ENCODE measurements around the gene AMOTL2. TPM values are rescaled to one million over a fixed set of nuclear protein-coding genes. Genes with fewer than 3 reads are reported as not detected.

The AMOTL2 gene
- total RNA-seq, 2 experiments from 2014 or later: 0.31 TPM; not detected in 1

DNA sequence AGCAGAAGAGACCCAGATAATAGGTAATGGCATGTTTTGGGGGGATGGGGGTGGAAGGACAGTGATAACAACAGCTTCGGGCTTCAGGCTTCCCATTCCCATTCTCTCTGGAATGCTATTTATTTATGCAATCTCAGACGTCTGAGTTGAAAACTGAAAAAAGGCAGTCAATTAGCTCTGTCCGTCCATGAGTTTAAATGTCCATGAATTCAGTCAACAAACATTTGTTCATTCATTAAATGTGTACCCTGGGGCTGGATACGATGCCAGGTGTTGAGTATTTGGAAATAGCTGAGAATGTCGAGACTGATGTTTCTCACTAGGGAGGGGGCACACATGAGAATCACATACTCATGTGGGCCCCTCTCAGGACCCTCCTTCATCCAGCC lies 42.4 kb downstream of the AMOTL2 start:
- H3K9me3 Mint-ChIP-seq: no peaks in the 10 kb centered on the region
- no peak overlapping the region for H3K27ac Mint-ChIP-seq
- no peaks in the 10 kb centered on the region for H3K27me3 Mint-ChIP-seq (ENCODE audit: low read depth)
- CTCF ChIA-PET: no interaction called here
- intact Hi-C loops (cut with micrococcal nuclease): no loop called here
- H3K4me1 Mint-ChIP-seq (ENCODE audit: low read depth): no peaks in the 10 kb centered on the region
- no peak overlapping the region for H3K4me3 Mint-ChIP-seq
- DNase-seq: no peak
- H3K36me3 Mint-ChIP-seq (ENCODE audit: low read depth): no peaks in the 10 kb centered on the region

DNA sequence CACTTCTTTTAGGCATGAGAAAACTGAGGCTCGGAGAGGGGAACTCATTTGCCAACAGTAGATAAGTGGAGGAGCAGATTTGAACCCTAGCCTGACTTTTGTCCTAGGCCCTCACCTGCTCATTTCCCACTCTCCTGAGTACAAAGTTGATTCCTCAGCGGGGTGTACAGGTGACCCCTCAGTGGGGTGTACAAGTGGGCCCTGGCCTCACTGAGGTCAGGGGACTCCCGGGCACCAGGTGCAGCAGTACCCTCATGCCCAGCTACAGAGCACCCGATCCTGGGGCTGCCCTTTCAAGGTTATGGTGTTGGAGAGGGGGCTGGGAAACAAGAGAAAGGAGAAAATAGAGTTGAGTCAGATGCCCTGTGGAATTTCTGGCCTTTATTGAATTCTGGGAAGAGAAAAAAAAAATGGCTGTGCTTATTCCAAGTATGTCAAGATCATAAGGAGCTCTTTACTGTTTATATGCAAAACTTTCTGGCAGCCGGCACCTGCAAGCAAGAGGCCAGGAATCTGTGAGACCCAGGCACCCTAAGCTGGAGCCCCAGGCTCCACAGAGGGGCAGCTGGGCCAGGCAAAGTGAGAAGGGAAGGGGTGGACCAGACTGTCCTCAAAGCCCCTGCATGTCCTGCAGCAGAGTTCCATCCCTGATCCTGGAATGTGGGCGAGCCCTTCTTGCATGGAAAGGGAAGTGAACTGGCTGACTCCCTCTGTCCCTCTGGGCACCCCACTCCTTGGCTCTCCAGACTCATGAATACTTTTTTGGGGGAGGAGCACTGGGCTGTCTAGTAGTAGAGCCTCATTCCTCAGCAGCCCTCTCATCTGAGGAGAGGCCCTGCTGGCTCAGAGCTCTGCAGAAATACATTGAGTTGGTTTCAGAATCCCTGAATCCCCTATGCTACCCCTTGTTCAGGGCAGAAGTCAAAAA lies 43.1 kb downstream of the AMOTL2 start:
- Mint-ChIP-seq H3K27me3 (ENCODE audit: low read depth) (no peaks in the 10 kb centered on the region), H3K4me1 (ENCODE audit: low read depth) (no peaks in the 10 kb centered on the region), H3K4me3 (no peak overlapping the region), H3K36me3 (ENCODE audit: low read depth) (no peaks in the 10 kb centered on the region), H3K27ac (no peak overlapping the region), H3K9me3 (no peaks in the 10 kb centered on the region)
- intact Hi-C loops (cut with micrococcal nuclease): no loop called here
- CTCF ChIA-PET: no interaction called here
- no peak for DNase-seq

DNA sequence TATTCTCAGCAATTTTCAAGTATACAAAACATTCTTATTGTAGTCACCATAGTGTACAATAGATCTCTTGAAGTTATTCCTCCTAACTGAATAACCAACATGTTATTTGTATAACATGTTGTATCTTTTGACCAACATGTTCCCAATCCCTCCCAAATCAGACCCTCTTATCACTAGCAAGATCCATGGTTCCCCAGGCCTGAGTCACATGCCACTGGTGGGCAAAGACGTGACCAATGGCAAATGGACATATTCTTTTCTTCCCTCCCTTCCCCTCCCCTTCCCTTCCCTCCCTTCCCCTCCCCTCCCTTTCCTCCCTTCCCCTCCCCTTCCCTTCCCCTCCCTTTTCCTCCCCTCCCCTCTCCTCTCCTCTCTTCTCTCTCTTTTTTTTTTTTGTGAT lies 45.4 kb downstream of the AMOTL2 start:
- no peak overlapping the region for H3K27ac Mint-ChIP-seq
- no peaks in the 10 kb centered on the region for H3K36me3 Mint-ChIP-seq (ENCODE audit: low read depth)
- CTCF ChIA-PET: no interaction called here
- no peak overlapping the region for H3K4me3 Mint-ChIP-seq
- intact Hi-C loops (cut with micrococcal nuclease): no loop called here
- no peaks in the 10 kb centered on the region for H3K9me3 Mint-ChIP-seq
- H3K27me3 Mint-ChIP-seq (ENCODE audit: low read depth): peaks cover 2% of the 10 kb centered on the region
- no peaks in the 10 kb centered on the region for H3K4me1 Mint-ChIP-seq (ENCODE audit: low read depth)
- DNase-seq: no peak

DNA sequence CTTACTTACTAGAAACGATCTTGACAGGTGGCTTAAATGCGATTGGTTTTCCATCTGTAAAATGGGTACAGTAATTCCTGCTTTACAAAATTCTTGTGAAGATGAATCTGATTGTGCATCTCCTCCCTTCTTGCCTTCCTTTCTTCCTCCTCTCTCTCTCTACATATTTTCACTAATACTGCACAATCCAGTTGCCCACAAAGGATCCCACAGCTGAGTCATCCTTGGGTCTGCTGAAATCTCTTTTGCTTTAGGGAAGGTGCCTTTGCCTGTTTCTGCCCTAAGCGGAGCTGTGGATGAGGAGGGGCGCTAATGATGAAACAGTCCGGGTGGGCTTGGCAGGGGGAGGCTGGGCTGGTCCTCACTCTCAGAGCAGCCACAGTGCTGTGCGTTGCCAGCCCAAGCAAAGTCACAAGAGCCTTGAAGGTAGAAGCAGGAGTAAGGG lies 46.1 kb downstream of the AMOTL2 start:
- H3K4me3 Mint-ChIP-seq: no peak overlapping the region
- no peaks in the 10 kb centered on the region for H3K4me1 Mint-ChIP-seq (ENCODE audit: low read depth)
- no peak for DNase-seq
- H3K9me3 Mint-ChIP-seq: no peaks in the 10 kb centered on the region
- CTCF ChIA-PET: no interaction called here
- peaks cover 2% of the 10 kb centered on the region for H3K27me3 Mint-ChIP-seq (ENCODE audit: low read depth)
- no peaks in the 10 kb centered on the region for H3K36me3 Mint-ChIP-seq (ENCODE audit: low read depth)
- H3K27ac Mint-ChIP-seq: no peak overlapping the region
- intact Hi-C loops (cut with micrococcal nuclease): no loop called here

DNA sequence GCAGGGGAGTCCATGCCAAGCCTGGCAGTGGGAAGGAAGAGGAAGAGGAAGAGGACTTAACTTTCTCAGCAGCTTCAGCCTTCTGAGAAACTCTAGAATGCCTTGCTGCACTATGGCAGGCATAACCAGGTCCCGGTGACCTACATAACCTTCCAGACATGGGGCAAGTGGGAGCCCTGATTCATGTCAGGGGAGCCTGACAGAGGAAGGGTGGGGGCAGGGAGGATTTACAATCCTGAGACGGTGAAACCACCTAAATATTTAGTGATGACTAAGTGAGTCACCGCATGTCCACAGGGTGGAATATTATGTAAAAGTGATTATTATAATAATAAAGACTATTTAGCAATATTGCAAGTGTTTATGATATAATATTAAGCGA lies 46.7 kb downstream of the AMOTL2 start:
- Mint-ChIP-seq H3K4me3 (no peak overlapping the region), H3K9me3 (no peaks in the 10 kb centered on the region), H3K4me1 (ENCODE audit: low read depth) (no peaks in the 10 kb centered on the region), H3K36me3 (ENCODE audit: low read depth) (no peaks in the 10 kb centered on the region), H3K27ac (no peak overlapping the region), H3K27me3 (ENCODE audit: low read depth) (peaks cover 5% of the 10 kb centered on the region)
- DNase-seq: no peak
- intact Hi-C loops (cut with micrococcal nuclease): no loop called here
- CTCF ChIA-PET: no interaction called here

DNA sequence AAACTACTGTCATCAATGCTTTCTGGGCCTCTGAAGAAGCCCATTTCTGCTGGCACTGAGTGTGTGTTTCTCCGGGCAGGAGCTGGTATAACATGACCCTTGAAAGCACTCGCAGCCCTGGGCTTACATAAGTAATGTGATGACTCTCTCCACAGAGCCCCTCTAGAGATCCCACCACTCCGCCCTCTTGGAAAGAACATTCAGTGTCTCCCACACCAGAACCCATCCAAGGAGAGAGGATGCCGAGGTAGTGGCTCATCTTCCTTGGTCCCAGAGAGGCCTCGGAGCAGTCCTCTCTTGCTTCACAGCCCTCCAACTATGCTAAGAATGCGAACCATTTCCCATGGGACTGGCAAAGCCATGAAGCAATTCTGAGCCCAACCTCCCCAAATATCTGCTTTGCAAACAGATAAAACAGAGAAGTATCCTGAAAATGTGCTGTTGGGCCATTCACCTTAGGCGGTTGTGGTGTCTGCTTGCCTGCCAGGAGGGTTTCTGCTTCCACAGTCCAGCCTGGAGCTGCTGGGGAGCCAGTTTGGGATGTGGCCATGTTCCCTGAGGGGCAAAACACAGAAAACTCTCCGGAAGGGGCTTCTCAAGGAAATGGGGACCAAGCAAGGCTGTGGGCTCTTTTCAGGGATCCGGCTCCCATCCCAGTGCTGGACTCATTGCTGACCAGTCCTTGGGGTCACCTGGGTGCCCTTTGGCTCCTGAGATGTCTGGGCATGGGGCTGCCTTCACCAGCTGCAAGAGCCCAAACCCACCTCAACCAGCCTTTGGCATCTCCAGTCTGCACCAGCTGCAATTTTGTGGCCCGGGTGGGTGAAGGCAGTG lies 47.3 kb downstream of the AMOTL2 start:
- DNase-seq: no peak

DNA sequence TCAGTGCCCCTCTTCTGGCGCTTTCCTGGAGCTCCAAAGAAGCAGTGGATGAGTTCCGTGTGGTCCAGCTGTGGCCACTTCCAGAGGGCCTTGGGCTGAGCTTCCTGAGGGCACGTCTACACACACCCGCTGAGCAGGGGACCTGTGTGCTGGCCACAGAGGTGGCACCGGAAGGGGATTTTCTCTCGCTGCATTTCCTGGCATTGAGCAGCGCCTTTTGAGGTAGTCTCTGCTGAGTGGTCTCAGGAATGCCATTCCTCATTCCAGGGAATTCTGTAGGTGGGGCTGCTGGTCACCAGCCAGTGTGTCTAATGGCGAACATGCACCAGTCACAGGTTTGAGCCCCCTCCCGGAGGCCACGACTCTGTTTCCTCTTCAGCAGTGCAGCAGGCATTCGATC lies 48.1 kb downstream of the AMOTL2 start:
- Mint-ChIP-seq H3K4me1 (ENCODE audit: low read depth) (no peaks in the 10 kb centered on the region), H3K9me3 (no peaks in the 10 kb centered on the region), H3K4me3 (no peak overlapping the region), H3K36me3 (ENCODE audit: low read depth) (no peaks in the 10 kb centered on the region), H3K27me3 (ENCODE audit: low read depth) (peaks cover 5% of the 10 kb centered on the region), H3K27ac (no peak overlapping the region)
- DNase-seq: no peak
- intact Hi-C loops (cut with micrococcal nuclease): no loop called here
- CTCF ChIA-PET: no interaction called here

More for the DNA sequence above, 47.3 kb downstream of the AMOTL2 start:
- no peak overlapping the region for H3K4me3 Mint-ChIP-seq
- no peaks in the 10 kb centered on the region for H3K36me3 Mint-ChIP-seq (ENCODE audit: low read depth)
- H3K27me3 Mint-ChIP-seq (ENCODE audit: low read depth): peaks cover 5% of the 10 kb centered on the region
- no peak overlapping the region for H3K27ac Mint-ChIP-seq
- no peaks in the 10 kb centered on the region for H3K9me3 Mint-ChIP-seq
- CTCF ChIA-PET: no interaction called here
- H3K4me1 Mint-ChIP-seq (ENCODE audit: low read depth): no peaks in the 10 kb centered on the region
- intact Hi-C loops (cut with micrococcal nuclease): no loop called here

DNA sequence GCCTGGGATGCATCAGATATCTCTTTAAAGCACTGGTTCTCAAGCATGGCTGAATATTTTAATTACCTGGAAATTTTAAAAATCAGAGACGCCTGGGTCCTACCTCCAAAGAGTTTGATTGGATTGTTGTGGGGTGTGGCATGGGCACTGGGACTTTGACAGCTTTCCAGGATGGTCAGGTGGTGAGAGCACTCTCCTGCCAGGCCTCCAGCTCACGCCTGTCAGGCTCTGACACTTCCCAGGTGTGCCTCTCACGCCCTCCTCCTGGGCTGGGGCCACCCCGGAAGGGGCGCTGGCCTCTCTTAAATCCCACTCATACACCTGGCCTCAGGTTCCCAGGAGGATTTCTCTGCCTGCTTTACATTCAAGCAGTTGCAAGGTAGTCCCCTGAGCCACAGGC lies 48.5 kb downstream of the AMOTL2 start:
- H3K27me3 Mint-ChIP-seq (ENCODE audit: low read depth): peaks cover 6% of the 10 kb centered on the region
- H3K4me3 Mint-ChIP-seq: no peak overlapping the region
- no peak overlapping the region for H3K27ac Mint-ChIP-seq
- no peaks in the 10 kb centered on the region for H3K36me3 Mint-ChIP-seq (ENCODE audit: low read depth)
- CTCF ChIA-PET: no interaction called here
- no peaks in the 10 kb centered on the region for H3K4me1 Mint-ChIP-seq (ENCODE audit: low read depth)
- intact Hi-C loops (cut with micrococcal nuclease): no loop called here
- H3K9me3 Mint-ChIP-seq: no peaks in the 10 kb centered on the region
- DNase-seq: no peak

DNA sequence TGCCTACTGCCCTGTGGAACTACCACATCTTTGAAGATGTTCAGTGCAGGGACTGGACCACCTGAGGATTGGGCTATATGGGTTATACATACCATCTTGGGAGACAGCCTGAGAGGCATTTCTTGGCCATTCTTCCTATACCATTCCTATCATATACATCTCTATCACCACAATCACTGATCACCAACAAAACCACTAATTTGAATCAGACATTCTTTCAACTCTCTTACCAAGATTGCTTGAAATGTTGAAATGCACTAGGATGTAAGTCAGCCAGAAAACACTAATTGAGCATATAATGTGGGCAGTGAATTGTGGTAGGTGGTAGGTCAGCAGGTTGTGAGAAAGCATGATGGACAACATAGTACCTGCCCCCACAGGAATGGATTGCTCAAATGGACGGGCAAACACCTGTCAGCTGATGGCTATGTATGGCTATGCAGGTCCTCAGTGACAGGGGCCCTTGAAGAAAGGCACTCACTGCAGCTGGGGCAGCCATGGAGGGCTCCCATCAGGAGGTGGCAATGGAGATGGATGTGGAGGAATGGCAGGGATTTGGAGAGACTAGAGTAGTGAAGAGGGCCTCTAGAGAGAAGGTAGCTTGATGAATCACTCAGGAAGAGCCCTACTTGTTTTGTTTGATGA lies 49.1 kb downstream of the AMOTL2 start:
- CTCF ChIA-PET: no interaction called here
- intact Hi-C loops (cut with micrococcal nuclease): no loop called here
- no peak for DNase-seq
- no peaks in the 10 kb centered on the region for H3K9me3 Mint-ChIP-seq
- H3K27me3 Mint-ChIP-seq (ENCODE audit: low read depth): peaks cover 7% of the 10 kb centered on the region
- H3K4me3 Mint-ChIP-seq: no peak overlapping the region
- H3K27ac Mint-ChIP-seq: no peak overlapping the region
- no peaks in the 10 kb centered on the region for H3K4me1 Mint-ChIP-seq (ENCODE audit: low read depth)
- no peaks in the 10 kb centered on the region for H3K36me3 Mint-ChIP-seq (ENCODE audit: low read depth)

DNA sequence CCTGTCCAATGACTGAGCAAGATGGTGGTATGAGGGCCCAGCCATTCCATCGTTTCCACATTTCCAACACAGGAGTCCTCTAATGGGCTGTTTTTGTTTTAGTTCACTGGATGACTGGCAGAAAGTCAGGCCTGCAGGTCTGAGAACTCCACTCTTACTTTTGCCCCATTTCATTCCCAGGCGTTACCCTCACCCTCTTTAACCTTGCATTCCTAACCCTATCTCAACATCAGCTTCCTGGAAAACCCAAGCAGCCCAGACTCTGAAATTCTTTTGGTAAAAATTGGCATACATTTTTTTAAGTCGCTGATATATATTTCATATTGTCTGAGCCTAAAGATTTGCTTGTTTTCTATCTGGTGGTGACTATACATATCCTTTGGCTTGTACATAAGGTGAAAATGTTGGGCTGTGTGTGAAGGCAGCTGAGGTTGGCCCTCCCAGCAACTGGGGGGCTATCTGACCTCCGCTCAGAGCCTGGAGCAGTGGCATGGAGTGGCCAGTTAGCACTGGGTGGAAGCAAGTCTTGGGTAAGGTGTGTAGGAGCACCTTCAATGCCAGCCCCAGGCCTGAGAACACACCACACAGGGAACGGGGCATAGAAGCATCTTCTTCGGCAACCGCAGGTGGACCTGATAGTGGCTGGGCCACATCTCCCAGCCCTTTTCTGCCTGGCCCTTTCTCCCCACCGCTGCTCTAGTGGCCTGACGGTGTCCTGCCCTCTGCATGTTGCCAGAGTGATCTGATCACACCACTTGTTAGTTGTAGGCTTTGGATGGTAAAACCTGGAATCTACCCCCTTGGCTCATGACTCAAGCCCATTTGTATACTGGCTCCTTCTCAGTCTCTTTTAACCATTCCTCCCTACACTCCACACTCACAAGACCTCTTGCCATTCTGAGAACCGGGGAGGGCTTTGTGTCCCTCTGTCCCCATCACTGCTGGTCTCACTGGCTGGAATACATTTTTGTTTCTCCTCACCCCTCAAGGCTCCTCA lies 50.0 kb downstream of the AMOTL2 start:
- Mint-ChIP-seq H3K36me3 (ENCODE audit: low read depth) (no peaks in the 10 kb centered on the region), H3K4me1 (ENCODE audit: low read depth) (no peaks in the 10 kb centered on the region), H3K4me3 (no peak overlapping the region), H3K27ac (no peak overlapping the region), H3K9me3 (no peaks in the 10 kb centered on the region), H3K27me3 (ENCODE audit: low read depth) (peaks cover 7% of the 10 kb centered on the region)
- CTCF ChIA-PET: interaction anchor here (0.6 to 0.9 kb wide), 2 partner anchors 12 to 468 kb away, joined by 3 read pairs; no protein-coding TSS in a partner anchor
- intact Hi-C loops (cut with micrococcal nuclease): no loop called here
- no peak for DNase-seq

DNA sequence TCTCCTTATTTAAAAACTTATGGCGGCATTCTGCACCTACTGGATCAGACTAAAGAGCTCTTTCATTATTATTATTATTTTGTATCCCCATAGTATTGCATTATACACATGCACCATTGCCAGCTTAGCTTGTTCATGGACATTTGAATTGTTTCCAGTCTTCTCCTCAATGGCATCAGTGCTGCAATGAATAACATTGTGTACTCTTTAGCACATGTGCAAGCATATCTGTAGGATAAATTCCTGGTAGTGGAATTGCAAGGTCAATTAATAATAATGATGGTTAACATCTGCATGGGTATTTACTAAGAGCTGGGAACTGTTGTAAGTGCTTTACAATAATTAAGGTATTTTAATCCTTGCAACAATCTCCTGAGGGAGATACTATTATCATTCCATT lies 52.0 kb downstream of the AMOTL2 start:
- H3K4me3 Mint-ChIP-seq: no peak overlapping the region
- H3K27ac Mint-ChIP-seq: no peak overlapping the region
- H3K4me1 Mint-ChIP-seq (ENCODE audit: low read depth): no peaks in the 10 kb centered on the region
- no peaks in the 10 kb centered on the region for H3K36me3 Mint-ChIP-seq (ENCODE audit: low read depth)
- DNase-seq: no peak
- CTCF ChIA-PET: interaction anchor here (0.9 kb wide), 1 partner anchor 15 kb away, joined by 3 read pairs; no protein-coding TSS in a partner anchor
- H3K9me3 Mint-ChIP-seq: no peaks in the 10 kb centered on the region
- intact Hi-C loops (cut with micrococcal nuclease): no loop called here
- peaks cover 10% of the 10 kb centered on the region for H3K27me3 Mint-ChIP-seq (ENCODE audit: low read depth)
